ENCODE measurements around the gene MYO7A.

MYO7A gene

GRCh38 chr11:77200351-77201268 is 72.6 kb downstream of the MYO7A start:
- no peak for DNase-seq (ENCODE audit: low read depth, low spot score)

GRCh38 chr11:77201370-77201769 is 73.3 kb downstream of the MYO7A start:
- no peak for DNase-seq (ENCODE audit: low read depth, low spot score)

GRCh38 chr11:77201991-77202841 is 74.2 kb downstream of the MYO7A start:
- DNase-seq (ENCODE audit: low read depth, low spot score) = no peak

GRCh38 chr11:77202941-77203900 is 75.2 kb downstream of the MYO7A start:
- no peak for DNase-seq (ENCODE audit: low read depth, low spot score)

DNA sequence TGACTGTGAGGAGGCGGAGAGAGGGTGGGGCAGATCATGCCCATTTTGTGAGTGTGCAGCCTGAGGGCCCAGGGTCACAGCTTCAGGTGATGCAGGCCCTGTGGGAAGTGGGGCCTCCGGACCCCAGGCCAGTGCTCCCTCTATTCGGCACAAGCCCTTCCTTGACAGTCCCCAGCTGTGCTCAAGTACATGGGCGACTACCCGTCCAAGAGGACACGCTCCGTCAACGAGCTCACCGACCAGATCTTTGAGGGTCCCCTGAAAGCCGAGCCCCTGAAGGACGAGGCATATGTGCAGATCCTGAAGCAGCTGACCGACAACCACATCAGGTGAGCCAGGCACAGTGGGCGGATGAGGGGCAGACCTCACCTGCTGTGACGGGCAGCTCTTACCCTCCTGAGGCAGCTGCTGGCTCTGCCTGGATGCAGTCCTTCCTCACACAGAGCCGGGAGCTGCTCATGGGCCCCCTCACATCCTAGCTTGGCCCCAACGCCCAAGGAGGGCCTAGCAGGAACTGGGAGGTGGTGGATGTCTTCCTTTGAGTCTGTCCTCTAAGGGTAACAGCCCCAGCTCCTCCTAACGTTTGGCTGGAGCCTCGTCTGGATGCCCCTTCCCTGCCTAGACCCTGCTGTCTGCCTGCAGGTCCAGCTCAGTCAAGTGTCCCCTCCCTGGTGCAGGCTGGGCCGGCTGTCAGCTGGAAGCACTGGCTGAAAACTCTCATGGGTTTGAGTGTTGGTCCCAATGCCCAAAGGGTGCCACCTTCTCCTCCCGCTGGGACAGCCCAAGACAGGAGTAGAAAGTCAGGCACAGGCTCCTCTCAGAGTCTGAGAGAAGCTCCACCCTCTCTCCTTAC is 76.1 kb downstream of the MYO7A start:
- no peak for DNase-seq (ENCODE audit: low read depth, low spot score)

DNA sequence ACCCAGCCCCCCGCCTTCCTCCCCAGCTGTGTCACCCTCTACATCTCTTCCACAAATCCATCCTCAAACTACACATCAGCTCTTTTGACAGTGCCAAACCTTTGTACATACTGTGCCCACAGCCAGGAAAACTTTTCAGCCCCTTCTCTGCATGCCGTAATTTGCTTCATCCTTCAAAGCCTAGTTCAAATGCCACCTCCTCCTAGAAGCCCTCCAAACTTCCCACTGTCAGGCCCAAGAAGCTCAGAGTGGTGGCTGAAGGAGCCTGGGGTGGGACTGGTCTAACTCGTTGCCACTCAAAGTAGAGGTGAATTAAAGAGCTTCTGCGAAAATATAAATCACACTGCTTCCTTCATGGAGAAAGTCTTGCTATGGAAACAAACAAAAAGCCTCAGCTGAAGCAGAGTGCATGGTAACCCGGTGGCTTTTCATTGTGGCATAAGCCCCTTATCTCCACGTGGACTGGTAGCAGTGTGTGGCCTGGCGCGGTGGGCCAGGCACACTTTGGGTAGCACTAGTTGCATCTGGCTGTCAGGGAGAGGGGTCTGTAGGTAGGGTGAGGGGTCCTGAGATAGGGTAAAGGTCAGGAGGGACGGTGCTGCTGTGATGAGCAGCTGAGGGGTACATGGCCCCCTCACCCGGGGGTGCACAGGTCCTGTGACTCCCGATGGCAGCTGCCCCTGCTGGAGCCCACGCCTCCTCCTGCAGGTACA is 76.9 kb downstream of the MYO7A start:
- DNase-seq (ENCODE audit: low read depth, low spot score) = no peak

GRCh38 chr11:77205467-77206263 is 77.6 kb downstream of the MYO7A start:
- DNase-seq (ENCODE audit: low read depth, low spot score) = no peak

DNA sequence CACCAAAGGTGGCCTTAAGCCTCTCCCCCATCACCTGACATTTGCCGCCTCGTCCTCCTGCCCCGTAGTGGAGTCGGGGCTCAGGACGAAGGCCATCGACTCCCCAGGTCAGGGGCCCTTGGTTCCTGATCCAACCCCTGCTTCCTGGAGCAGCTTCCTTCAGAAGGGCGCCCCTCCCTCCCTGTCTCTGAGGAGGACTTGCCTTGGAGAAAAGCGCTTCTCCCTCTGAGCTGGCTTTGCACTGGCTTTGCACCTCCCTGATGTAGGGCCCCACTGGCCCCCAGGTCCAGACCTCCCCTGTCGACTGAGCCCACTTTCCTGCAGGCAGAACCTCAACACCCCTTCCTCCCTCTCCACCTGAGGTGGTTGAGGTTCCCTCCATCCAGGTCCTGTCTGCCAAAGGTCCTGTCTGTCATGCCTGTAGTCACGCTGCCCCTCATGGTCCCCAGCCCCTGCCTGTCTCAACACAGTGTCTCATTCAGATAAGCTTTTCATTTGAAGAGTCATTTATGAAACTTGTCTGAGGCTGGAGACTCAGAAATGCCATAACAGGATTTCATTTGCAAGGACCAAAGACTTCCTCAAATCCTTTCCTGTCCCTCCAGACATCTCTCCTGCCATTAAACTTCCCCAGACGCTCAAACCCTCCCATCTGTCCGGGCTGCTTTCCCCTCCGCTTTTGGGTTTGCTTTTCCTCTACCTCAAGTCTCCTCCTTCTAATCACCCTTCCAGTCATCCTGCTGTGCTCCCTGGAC is 78.4 kb downstream of the MYO7A start:
- DNase-seq (ENCODE audit: low read depth, low spot score) = no peak

GRCh38 chr11:77207019-77207485 is 79.0 kb downstream of the MYO7A start:
- no peak for DNase-seq (ENCODE audit: low read depth, low spot score)

GRCh38 chr11:77207618-77208313 is 79.7 kb downstream of the MYO7A start:
- DNase-seq (ENCODE audit: low read depth, low spot score) = peak; percentile 39

- no peak for DNase-seq (ENCODE audit: low read depth, low spot score)
These were observed 80.5 kb downstream of the MYO7A start for GRCh38 chr11:77208535-77208934.

DNA sequence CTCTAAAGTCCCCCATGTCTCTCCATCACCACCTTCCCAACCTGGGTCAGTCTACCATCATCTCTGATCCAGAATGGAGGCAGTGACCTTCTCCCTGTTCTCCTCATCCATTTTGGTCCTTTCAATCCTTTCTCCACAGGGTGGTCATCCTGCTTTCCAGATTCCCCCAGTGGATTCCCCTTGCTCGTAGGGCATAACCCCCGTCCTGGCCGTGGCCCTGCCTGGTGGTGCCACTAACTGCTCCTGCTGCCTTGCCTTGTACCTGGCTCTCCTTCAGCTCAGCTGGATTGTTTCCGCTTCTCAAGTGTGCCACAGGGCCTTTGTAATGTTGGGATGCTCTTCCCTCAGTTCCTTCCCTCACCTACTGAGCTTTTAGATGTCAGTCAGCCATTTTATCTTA is 81.6 kb downstream of the MYO7A start:
- DNase-seq (ENCODE audit: low read depth, low spot score) = no peak

DNA sequence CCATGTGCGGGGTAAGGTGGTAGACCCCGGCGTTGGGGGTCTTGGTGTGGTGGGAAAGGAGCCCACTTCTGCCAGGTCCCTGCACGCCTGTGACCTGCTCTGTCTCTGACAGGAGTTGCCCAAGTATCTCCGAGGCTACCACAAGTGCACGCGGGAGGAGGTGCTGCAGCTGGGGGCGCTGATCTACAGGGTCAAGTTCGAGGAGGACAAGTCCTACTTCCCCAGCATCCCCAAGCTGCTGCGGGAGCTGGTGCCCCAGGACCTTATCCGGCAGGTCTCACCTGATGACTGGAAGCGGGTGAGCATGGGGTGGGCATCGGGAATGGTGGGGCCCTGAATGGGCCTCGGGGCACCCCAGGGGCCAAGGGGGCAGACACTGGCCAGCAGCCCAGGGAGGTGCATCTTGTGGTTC is 83.0 kb downstream of the MYO7A start:
- DNase-seq (ENCODE audit: low read depth, low spot score) = no peak

DNA sequence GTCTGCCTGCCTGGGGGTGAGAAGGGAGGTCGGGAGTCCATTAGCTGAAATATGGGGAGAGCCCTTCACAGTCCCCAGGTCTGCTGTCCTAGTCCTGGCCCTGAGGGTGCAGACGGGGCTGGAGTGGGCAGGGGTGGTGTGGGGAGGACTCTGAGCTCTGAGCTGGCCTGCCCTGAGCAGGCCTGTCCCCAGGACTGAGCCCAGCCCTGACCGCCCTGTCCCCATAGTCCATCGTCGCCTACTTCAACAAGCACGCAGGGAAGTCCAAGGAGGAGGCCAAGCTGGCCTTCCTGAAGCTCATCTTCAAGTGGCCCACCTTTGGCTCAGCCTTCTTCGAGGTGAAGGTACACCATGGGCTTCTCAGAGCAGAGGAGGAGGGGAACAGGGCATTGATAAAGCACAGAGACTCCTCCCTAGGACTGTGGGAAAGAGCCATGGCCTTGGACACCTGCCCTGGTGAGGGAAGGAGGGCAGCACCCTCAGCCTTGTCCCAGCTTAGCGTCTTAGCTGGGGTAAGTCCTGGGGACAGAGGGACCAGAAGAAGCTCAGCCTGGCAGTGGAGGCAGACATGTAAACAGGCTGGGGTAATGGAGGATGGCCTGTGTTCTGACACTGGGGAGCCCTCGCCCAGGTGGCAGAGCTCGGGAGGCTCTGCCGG is 83.7 kb downstream of the MYO7A start:
- no peak for DNase-seq (ENCODE audit: low read depth, low spot score)

DNA sequence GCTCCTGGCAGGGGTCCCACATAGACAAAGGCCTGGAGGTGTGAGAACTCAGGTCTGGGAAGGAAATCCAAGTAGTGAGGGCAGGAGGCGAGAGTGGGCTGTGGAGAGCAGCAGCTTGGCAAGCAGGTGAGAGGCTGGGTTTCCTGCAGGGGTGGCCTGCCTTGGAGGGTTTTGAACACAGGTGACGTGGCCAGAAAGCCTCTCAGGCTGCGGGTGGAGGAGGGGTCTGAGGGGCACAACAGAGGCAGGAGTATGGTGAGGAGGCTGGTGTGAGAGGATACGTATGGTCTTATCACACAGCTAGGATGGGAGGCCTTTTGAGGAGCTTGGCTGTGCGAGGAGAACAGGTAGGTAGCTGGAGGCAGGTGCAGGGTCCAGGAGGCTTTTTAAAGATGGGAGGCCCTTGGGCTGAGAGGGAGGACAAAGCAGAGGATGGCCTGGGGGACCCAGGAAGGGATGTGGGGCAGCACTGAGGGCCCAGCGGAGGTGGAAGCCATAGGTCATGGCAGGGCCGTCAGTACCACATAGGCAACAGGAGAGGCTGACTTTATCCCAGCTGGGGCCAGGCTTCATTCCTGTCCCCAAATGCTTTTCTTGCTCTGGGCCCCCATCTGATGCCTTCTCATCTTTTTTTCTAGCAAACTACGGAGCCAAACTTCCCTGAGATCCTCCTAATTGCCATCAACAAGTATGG is 84.4 kb downstream of the MYO7A start:
- no peak for DNase-seq (ENCODE audit: low read depth, low spot score)

GRCh38 chr11:77213029-77213579 is 85.1 kb downstream of the MYO7A start:
- DNase-seq (ENCODE audit: low read depth, low spot score) = no peak

Data from astrocyte of the hippocampus (primary cell).